ENCODE results near the gene NRAS.

Gene NRAS

GRCh38 chr1:114725230-114725629 is 8.7 kb upstream of the NRAS start:
- no peak for DNase-seq

- DNase-seq, result no peak
Measured at GRCh38 chr1:114723915-114724314, 7.3 kb upstream of the NRAS start.

- DNase-seq, result no peak
Measured at GRCh38 chr1:114723457-114723856, 6.9 kb upstream of the NRAS start.

GRCh38 chr1:114720492-114720891 is 3.9 kb upstream of the NRAS start:
- DNase-seq, result no peak

GRCh38 chr1:114719424-114719787 is 2.8 kb upstream of the NRAS start:
- no peak for DNase-seq

DNA sequence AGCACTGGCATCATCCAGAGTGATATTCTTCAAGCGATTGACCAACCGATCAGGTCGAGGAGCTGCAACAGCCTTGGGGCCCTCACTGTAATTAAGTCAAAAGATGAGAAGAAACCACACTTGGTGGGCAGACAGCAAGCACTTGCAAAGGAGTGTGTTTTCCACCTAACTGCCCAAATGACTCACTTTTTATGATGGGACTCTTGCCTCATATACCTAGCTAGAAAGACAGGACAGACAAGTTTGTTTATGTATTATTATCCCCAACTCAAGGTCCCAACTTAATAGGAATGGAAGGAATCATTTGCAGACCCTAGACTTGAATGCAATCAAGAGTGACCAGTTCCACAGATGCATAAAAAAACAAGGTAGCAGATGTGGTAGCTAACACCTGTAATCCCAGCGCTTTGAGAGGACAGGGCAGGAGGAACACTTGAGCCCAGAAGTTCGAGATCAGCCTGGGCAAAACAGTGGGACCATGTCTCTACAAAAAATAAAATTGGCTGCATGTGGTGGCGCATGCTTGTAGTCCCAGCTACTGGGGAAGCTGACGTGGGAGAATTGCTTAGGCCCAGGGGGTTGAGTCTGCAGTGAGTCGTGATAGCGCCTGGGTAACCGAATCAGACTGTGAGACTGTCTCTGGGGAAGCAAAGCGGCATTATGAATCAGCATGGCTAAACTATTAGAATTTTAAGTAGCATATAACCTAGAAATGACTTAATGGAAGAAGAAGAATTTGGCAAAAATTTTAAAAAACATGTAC is 2.3 kb upstream of the NRAS start:
- DNase-seq, result no peak

DNA sequence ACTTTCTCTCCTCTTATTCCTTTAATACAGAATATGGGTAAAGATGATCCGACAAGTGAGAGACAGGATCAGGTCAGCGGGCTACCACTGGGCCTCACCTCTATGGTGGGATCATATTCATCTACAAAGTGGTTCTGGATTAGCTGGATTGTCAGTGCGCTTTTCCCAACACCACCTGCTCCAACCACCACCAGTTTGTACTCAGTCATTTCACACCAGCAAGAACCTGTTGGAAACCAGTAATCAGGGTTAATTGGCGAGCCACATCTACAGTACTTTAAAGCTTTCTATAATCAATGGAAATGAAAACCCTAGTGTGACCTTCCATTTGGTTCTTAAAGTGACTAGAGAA is 643 bp downstream of the NRAS start:
- DNase-seq, result no peak

DNA sequence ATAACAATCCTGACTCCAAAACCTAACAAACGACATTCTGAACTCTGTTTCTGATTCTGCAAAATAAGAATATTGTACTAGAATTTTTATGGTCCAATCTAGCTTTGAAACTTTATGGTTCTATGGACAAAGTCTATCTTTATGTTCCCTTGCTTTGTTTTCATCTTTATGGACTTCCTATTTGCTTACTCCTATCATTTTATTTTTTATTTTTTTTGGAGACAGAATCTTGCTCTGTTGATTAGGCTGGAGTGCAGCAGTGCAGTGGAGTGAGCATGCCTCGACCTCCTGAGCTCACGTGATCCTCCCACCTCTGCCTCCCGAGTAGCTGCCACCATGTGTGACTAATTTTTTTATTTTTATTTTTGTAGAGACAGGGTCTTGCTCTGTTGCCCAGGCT is 3.6 kb downstream of the NRAS start:
- no peak for DNase-seq

- DNase-seq, result no peak
Measured at GRCh38 chr1:114710360-114710759, 6.2 kb downstream of the NRAS start.

- DNase-seq, result no peak
Measured at GRCh38 chr1:114707604-114708003, 9.0 kb downstream of the NRAS start.

- no peak for DNase-seq
Measured at GRCh38 chr1:114703242-114703641, 13.3 kb downstream of the NRAS start.

DNA sequence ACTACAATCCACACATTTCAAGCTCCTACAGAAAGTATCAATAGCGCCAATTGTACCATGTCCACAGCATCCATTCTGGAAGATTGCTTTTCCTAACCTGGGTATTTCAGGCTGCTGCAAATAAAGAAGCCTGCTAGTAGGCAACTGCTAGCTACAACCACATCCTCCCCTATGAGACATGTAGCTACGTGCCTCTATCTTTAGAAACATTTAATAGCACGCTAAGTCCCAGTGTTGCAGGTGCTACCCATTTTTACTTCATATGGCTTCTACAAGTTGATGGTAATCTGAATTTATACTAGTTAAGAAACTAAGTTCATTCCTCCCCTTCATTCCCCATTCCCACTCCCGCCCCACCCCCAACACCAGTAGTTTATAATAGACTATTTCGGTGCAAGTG is 13.8 kb downstream of the NRAS start:
- no peak for DNase-seq

DNA sequence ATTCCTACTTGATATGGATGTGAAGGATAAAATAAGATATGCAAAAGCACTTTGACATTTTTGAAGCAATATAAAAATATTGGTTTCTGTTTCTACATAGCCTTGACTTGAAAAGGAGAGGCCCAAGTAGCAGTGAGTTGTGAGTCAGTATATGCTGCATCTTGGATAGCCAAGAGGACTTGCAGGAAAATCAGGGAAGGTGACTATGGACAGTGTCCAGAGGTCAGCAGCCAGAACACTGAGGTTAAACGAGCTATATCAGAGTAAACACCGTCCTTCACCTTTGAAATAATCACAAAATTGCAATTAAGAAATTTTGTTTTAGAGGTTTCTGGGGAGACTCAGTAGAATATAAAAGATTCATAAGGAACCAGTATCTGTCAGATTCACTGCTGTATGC is 14.6 kb downstream of the NRAS start:
- no peak for DNase-seq

GRCh38 chr1:114700036-114700600 is 16.5 kb downstream of the NRAS start:
- DNase-seq, result no peak

DNA sequence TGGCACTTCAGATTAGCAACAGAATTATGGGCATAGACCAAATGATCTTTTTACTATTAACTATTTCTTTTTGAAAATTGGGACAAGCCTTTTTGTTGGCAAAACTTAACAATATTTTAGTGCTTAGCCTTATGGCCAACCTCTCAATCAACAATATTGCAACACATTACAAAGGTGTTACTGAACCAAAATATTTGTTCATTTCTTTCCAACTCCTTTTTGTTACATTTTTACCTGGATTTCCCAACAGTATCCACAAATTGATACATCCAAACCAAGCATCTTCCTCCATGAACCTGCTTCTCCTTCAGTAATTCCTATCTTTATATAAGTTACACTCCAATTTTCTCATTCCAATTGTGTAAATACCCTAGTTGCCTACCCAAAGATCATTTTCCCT is 19.8 kb downstream of the NRAS start:
- no peak for DNase-seq

DNA sequence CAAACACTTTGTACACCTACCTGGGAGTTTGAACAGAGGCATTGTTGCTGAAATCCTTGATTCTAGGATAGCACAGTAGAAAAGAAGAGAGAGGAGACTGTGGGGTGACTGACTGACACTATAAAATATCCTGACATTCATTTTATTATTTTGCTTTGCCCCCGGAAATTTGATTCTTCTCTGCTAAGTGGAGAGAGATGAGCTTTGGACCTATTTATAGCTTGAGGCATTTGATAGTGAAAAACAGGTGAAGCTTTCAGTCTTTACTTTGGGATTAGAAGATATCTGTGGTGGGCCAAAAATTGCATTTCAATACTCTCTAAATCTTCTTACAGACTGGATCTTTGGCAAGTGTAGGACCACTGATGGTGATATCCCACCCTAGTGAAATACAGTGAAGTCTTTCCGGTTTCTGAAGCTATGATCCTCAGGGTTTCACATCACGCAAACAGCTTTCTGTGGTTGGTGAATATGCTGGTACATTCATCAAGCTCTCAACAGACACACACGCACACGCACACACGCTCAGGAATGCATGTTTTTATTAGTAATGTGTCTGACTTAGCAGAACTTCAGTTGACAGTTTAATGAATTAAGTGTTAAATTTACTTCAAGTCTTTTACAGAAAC is 21.0 kb downstream of the NRAS start, which contains the start of gene AMPD1:
TSS of gene AMPD1 (minus strand) at position 117 of the 629 bp plus-strand sequence. CDS start at position 42, 75 bp downstream.
- DNase-seq, result no peak

- DNase-seq, result no peak
Measured at GRCh38 chr1:114694540-114695310, 21.8 kb downstream of the NRAS start.

DNA sequence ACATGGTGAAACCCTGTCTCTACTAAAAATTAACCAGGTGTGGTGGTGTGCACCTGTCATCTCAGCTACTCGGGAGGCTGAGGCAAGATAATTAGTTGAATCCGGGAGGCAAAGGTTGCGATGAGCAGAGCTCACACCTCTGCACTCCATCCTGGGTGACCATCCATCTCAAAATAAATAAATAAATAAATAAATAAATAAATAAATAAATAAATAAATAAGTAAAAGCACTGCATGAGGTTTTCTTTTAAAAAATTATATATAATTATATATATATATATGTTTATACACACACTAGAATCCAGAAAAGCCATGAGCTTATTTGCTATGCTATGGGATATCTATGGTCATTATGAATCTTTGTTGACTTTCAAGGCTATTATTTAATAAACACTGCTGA is 23.6 kb downstream of the NRAS start:
- no peak for DNase-seq

DNA sequence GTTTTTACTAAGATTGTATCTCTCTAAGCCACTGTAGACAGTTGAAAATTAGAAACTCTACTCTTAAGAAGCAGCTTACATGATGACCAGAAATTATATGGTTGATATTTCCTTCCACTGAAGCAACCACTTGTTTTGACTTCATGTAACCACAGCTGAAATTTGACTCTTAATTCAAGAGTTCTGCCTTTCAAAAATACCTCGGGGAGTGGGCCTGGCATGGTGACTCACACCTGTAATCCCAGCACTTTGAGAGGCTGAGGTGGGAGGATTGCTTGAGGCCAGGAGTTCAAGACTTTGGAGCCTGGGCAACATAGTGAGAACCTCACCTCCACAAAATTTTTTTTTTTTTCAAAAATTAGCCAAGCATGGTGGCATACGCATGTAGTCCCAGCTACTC is 25.5 kb downstream of the NRAS start:
- no peak for DNase-seq

DNA sequence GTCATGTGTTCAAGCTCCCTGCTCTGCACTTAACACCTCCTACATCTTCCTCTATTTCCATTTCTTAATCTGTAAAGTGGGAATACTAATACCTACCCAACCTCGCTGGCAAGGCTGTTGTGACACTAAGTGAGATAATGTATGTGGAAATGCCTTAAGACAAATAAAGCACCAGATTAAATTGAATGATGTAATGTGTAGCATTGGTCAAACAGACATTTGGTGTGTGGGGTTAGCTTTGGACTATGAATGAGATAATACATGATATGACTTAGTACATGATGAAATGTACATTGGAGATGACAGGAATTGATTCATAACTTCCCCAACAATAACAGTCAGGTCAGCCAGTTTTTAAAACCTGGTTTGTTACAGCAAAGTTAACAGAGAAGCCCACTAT is 26.4 kb downstream of the NRAS start:
- no peak for DNase-seq

GRCh38 chr1:114688526-114688925 is 28.0 kb downstream of the NRAS start:
- no peak for DNase-seq

GRCh38 chr1:114685851-114686250 is 30.7 kb downstream of the NRAS start:
- no peak for DNase-seq

DNA sequence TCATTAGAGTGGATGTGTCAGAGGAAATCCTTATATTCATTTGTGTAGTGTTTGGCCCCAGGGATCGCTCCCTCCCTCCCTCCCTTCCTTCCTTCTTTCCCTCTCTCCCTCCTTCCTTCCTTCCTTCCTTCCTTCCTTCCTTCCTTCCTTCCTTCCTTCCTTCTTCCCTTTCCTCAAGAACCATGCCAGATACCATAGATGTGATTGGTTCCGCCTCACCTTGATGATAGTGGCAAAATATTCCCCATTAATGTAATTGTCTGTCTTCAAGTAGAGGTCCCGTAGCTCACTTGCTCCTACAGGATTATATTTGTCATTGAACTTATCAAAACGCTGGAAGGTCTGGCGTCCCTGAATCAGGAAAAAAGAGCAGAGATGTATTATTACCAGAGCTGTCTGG is 38.9 kb downstream of the NRAS start:
- DNase-seq, result no peak

- no peak for DNase-seq
Measured at GRCh38 chr1:114676115-114676514, 40.5 kb downstream of the NRAS start.
